Measurements from ENCODE around the gene MICAL3.

DNA sequence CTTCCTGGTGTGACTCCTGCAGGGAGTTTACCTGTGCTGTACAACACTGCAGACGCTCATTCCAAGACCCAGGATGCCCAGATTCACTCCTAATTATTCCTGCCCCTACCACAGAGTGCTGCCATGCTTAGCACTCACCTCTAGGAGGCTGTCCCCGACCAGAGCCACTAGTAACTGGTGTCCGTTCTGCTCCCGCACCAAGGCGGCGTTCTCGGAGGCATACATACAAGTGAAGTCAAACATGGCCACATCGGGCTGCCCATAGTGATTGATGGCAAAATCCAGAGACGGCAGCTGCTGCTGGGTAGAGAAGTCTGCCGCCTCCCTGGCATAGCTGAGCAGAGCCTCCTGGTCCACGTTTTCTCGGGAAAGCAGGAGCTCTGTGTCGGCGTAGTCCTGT lies 127.8 kb downstream of the MICAL3 start:
- TF ChIP-seq, protein P1, sequence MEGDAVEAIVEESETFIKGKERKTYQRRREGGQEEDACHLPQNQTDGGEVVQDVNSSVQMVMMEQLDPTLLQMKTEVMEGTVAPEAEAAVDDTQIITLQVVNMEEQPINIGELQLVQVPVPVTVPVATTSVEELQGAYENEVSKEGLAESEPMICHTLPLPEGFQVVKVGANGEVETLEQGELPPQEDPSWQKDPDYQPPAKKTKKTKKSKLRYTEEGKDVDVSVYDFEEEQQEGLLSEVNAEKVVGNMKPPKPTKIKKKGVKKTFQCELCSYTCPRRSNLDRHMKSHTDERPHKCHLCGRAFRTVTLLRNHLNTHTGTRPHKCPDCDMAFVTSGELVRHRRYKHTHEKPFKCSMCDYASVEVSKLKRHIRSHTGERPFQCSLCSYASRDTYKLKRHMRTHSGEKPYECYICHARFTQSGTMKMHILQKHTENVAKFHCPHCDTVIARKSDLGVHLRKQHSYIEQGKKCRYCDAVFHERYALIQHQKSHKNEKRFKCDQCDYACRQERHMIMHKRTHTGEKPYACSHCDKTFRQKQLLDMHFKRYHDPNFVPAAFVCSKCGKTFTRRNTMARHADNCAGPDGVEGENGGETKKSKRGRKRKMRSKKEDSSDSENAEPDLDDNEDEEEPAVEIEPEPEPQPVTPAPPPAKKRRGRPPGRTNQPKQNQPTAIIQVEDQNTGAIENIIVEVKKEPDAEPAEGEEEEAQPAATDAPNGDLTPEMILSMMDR (IDR thresholded peaks at IDR 0.05), result peak; percentile 58
- TF ChIP-seq EZH2 (IDR thresholded peaks at IDR 0.05), result no peak
- no peak for TF ChIP-seq EZH2phosphoT487 (IDR thresholded peaks at IDR 0.05)

All from neural progenitor cell (in vitro differentiated cells).